ENCODE results near the gene GPR17.

The GPR17 gene

DNA sequence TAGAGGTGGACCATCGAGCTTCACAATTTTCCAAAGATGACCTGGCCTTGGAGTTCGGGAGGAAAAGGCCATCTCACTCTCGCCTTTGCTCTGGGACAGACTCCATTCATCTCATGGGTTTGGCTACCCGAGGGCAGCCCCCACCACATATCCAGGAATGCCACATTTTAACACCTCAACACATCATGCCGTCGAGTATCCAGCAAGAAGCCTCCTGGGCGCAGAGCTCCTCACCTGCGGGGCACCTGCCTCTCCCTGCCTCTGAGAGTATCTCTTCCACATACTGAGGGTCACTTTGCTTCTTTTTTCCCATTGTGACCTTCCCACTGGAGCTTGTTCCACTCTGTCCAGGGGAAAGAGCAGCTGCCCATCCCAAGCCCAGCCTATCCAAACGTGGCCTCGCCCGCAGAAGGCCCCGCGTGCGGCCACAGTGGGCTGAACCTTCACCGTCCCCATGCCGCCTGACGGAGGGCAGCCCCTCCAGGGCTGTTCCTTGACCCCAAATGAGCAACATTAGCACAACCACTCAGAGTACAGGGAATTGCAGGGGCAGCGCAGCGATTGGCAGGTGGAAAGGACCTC is 34.8 kb downstream of the GPR17 start:
- Histone ChIP-seq H3K9ac (ENCODE audit: low read length) (no peak overlapping the region), H4K91ac (ENCODE audit: low read depth, low read length) (no peak overlapping the region), H3K27me3 (ENCODE audit: insufficient read depth, low read length) (no peaks in the 10 kb centered on the region), H3K4me3 (ENCODE audit: low read depth, low read length) (no peak overlapping the region), H3K9me3 (ENCODE audit: insufficient read depth, low read depth, low read length) (peaks cover 5% of the 10 kb centered on the region), H3K23ac (ENCODE audit: low read length) (no peak overlapping the region), H2BK12ac (ENCODE audit: low read length) (no peak overlapping the region), H2AFZ (ENCODE audit: insufficient read depth, low read length, poor library complexity) (no peak overlapping the region), H3K4me1 (ENCODE audit: control insufficient read depth in 1 of 2, insufficient read depth in 2 of 2, low read length in 2 of 2) (peaks cover 0 to 3% of the 10 kb centered on the region in 2 experiments), H2AK5ac (ENCODE audit: low read length) (no peak overlapping the region), H2BK5ac (ENCODE audit: low read depth, low read length, poor library complexity) (no peak overlapping the region), H3K36me3 (ENCODE audit: control insufficient read depth in 1 of 2, insufficient read depth in 2 of 2, low read length in 2 of 2) (no peaks in the 10 kb centered on the region), H3K18ac (ENCODE audit: low read length) (no peak overlapping the region), H3K27ac (ENCODE audit: low read depth, low read length) (no peak overlapping the region), H3K79me2 (ENCODE audit: control insufficient read depth, insufficient read depth, low read length, poor library complexity) (no peaks in the 10 kb centered on the region), H3K79me1 (ENCODE audit: low read length) (no peaks in the 10 kb centered on the region), H3K14ac (ENCODE audit: low read length) (no peak overlapping the region), H3K4ac (ENCODE audit: low read depth, low read length) (no peak overlapping the region), H2BK120ac (ENCODE audit: insufficient read depth, low read length, poor library complexity) (no peak overlapping the region), H3K4me2 (ENCODE audit: low read length) (no peak overlapping the region), H4K12ac (ENCODE audit: low read depth, low read length) (no peak overlapping the region), H4K8ac (ENCODE audit: low read depth, low read length) (no peak overlapping the region)
- WGBS (ENCODE audit: extremely low coverage, insufficient coverage, insufficient read length): no CpG with 5 or more reads among the region's 19 CpGs
- no peak for DNase-seq

DNA sequence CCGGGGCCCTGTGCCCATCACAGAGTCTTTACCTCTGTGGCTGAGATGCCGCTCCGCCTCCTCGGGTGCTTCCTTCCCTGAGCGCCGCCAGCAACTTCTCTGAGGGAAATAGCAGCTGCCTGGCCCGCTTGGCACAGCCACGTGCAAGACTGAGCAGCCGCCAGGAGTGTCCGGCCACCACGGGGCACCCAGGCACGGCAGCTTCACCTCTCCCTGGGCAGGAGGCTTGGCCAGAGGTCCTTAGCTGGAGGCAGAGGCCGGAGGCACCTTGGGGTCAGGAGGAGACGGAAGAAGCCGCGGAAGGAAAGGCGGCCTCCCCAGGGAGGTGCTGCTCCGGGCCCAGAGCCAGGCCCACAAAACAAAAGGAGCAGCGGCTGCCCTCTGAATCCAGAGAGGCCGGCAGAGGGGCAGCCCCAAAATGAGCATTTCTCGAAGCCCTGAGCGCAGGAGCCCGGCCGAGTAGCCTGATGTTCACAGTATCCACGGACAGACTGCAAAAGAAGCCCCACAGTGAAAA is 35.4 kb downstream of the GPR17 start:
- peaks cover 0 to 3% of the 10 kb centered on the region in 2 experiments for H3K4me1 ChIP-seq (ENCODE audit: control insufficient read depth in 1 of 2, insufficient read depth in 2 of 2, low read length in 2 of 2)
- H2BK12ac ChIP-seq (ENCODE audit: low read length): no peak overlapping the region
- H3K4me3 ChIP-seq (ENCODE audit: low read depth, low read length): no peak overlapping the region
- H3K9ac ChIP-seq (ENCODE audit: low read length): no peak overlapping the region
- H4K91ac ChIP-seq (ENCODE audit: low read depth, low read length): no peak overlapping the region
- H3K9me3 ChIP-seq (ENCODE audit: insufficient read depth, low read depth, low read length): peaks cover 5% of the 10 kb centered on the region
- no peak for DNase-seq
- no peaks in the 10 kb centered on the region for H3K79me1 ChIP-seq (ENCODE audit: low read length)
- no peak overlapping the region for H3K23ac ChIP-seq (ENCODE audit: low read length)
- no CpG with 5 or more reads among the region's 25 CpGs for WGBS (ENCODE audit: extremely low coverage, insufficient coverage, insufficient read length)
- H2AK5ac ChIP-seq (ENCODE audit: low read length): no peak overlapping the region
- no peaks in the 10 kb centered on the region for H3K79me2 ChIP-seq (ENCODE audit: control insufficient read depth, insufficient read depth, low read length, poor library complexity)
- H2AFZ ChIP-seq (ENCODE audit: insufficient read depth, low read length, poor library complexity): no peak overlapping the region
- no peaks in the 10 kb centered on the region for H3K27me3 ChIP-seq (ENCODE audit: insufficient read depth, low read length)
- H2BK5ac ChIP-seq (ENCODE audit: low read depth, low read length, poor library complexity): no peak overlapping the region
- no peak overlapping the region for H3K4me2 ChIP-seq (ENCODE audit: low read length)
- no peak overlapping the region for H3K27ac ChIP-seq (ENCODE audit: low read depth, low read length)
- H3K36me3 ChIP-seq (ENCODE audit: control insufficient read depth in 1 of 2, insufficient read depth in 2 of 2, low read length in 2 of 2): no peaks in the 10 kb centered on the region
- H3K18ac ChIP-seq (ENCODE audit: low read length): no peak overlapping the region
- H3K4ac ChIP-seq (ENCODE audit: low read depth, low read length): no peak overlapping the region
- H4K8ac ChIP-seq (ENCODE audit: low read depth, low read length): no peak overlapping the region
- H2BK120ac ChIP-seq (ENCODE audit: insufficient read depth, low read length, poor library complexity): no peak overlapping the region
- no peak overlapping the region for H3K14ac ChIP-seq (ENCODE audit: low read length)
- no peak overlapping the region for H4K12ac ChIP-seq (ENCODE audit: low read depth, low read length)

DNA sequence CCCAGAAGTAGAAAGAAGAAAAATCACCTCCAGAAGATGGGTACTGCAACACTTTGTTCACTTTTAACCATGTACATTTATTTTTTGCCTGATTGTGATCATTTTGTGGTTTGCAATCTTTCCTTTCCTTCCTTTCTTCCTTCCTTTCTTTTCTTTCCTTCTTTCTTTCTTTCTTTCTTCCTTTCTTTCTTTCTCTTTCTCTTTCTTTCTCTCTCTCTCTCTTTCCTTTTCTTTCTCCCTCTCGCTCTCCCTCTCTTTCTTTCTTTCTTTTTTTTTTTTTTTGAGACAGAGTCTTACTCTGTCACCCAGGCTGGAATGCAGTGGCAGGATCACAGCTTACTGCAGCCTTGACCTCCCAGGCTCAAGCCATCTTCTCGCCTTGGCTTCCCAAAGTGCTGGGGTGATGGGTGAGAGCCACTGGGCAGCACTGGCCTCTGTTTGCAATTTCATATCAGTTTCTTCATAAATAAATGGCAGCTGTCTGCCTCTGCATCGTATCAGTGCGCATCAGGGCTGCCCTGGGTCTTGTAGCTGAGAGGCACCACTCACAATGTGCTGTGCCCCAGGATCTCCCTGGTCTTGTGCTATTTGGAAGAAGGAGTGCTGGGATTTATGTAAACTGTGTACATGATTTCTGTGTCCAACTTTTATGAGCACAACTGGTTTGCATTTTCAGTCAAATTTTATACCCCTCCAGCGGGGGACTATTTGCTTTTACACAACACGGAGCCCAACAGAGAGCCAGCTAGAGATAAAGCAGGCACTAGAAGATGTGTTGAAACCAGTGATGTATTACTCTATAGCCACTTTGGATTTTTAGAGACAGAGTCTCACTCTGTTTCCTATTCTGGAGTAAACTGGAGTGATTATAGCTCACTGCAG is 36.3 kb downstream of the GPR17 start:
- H4K12ac ChIP-seq (ENCODE audit: low read depth, low read length): no peak overlapping the region
- H3K27me3 ChIP-seq (ENCODE audit: insufficient read depth, low read length): no peaks in the 10 kb centered on the region
- H3K4ac ChIP-seq (ENCODE audit: low read depth, low read length): no peak overlapping the region
- no peak overlapping the region for H2BK12ac ChIP-seq (ENCODE audit: low read length)
- H2BK5ac ChIP-seq (ENCODE audit: low read depth, low read length, poor library complexity): no peak overlapping the region
- no peak overlapping the region for H2AFZ ChIP-seq (ENCODE audit: insufficient read depth, low read length, poor library complexity)
- no peaks in the 10 kb centered on the region for H3K79me1 ChIP-seq (ENCODE audit: low read length)
- no peak overlapping the region for H4K91ac ChIP-seq (ENCODE audit: low read depth, low read length)
- H3K4me2 ChIP-seq (ENCODE audit: low read length): no peak overlapping the region
- no peak overlapping the region for H3K18ac ChIP-seq (ENCODE audit: low read length)
- H4K8ac ChIP-seq (ENCODE audit: low read depth, low read length): no peak overlapping the region
- no peaks in the 10 kb centered on the region for H3K36me3 ChIP-seq (ENCODE audit: control insufficient read depth in 1 of 2, insufficient read depth in 2 of 2, low read length in 2 of 2)
- H3K27ac ChIP-seq (ENCODE audit: low read depth, low read length): no peak overlapping the region
- no peak overlapping the region for H2AK5ac ChIP-seq (ENCODE audit: low read length)
- peaks cover 5% of the 10 kb centered on the region for H3K9me3 ChIP-seq (ENCODE audit: insufficient read depth, low read depth, low read length)
- H3K23ac ChIP-seq (ENCODE audit: low read length): no peak overlapping the region
- H3K4me3 ChIP-seq (ENCODE audit: low read depth, low read length): no peak overlapping the region
- no CpG with 5 or more reads among the region's 6 CpGs for WGBS (ENCODE audit: extremely low coverage, insufficient coverage, insufficient read length)
- H3K79me2 ChIP-seq (ENCODE audit: control insufficient read depth, insufficient read depth, low read length, poor library complexity): no peaks in the 10 kb centered on the region
- no peak for DNase-seq
- H2BK120ac ChIP-seq (ENCODE audit: insufficient read depth, low read length, poor library complexity): no peak overlapping the region
- no peak overlapping the region for H3K9ac ChIP-seq (ENCODE audit: low read length)
- peaks cover 0 to 3% of the 10 kb centered on the region in 2 experiments for H3K4me1 ChIP-seq (ENCODE audit: control insufficient read depth in 1 of 2, insufficient read depth in 2 of 2, low read length in 2 of 2)
- no peak overlapping the region for H3K14ac ChIP-seq (ENCODE audit: low read length)

DNA sequence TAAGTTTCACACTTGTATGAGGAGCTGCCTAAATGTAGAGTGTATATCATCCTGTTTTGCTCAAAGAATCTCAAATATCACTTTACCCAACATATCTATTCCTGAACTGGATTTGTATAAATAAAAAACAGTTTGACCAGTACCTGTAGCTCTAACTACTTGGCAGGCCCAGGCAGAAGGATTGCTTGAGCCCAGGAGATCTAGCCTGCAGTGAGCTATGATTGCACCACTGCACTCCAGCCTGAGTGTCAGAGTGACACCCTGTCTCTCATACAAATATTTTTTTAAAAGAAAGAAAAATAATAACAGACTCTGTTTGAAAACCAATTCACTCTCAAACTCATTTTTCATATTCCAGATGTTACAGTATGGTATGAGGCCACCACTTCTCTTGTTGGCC is 37.1 kb downstream of the GPR17 start:
- Histone ChIP-seq H4K8ac (ENCODE audit: low read depth, low read length) (no peak overlapping the region), H2BK5ac (ENCODE audit: low read depth, low read length, poor library complexity) (no peak overlapping the region), H3K36me3 (ENCODE audit: control insufficient read depth in 1 of 2, insufficient read depth in 2 of 2, low read length in 2 of 2) (no peaks in the 10 kb centered on the region), H3K27me3 (ENCODE audit: insufficient read depth, low read length) (no peaks in the 10 kb centered on the region), H2AFZ (ENCODE audit: insufficient read depth, low read length, poor library complexity) (no peak overlapping the region), H3K4me2 (ENCODE audit: low read length) (no peak overlapping the region), H2AK5ac (ENCODE audit: low read length) (no peak overlapping the region), H3K79me1 (ENCODE audit: low read length) (no peaks in the 10 kb centered on the region), H3K79me2 (ENCODE audit: control insufficient read depth, insufficient read depth, low read length, poor library complexity) (no peaks in the 10 kb centered on the region), H4K91ac (ENCODE audit: low read depth, low read length) (no peak overlapping the region), H3K4me1 (ENCODE audit: control insufficient read depth in 1 of 2, insufficient read depth in 2 of 2, low read length in 2 of 2) (peaks cover 0 to 3% of the 10 kb centered on the region in 2 experiments), H3K14ac (ENCODE audit: low read length) (no peak overlapping the region), H3K23ac (ENCODE audit: low read length) (no peak overlapping the region), H2BK120ac (ENCODE audit: insufficient read depth, low read length, poor library complexity) (no peak overlapping the region), H3K9ac (ENCODE audit: low read length) (no peak overlapping the region), H2BK12ac (ENCODE audit: low read length) (no peak overlapping the region), H3K4ac (ENCODE audit: low read depth, low read length) (no peak overlapping the region), H3K9me3 (ENCODE audit: insufficient read depth, low read depth, low read length) (peaks cover 5% of the 10 kb centered on the region), H4K12ac (ENCODE audit: low read depth, low read length) (no peak overlapping the region), H3K27ac (ENCODE audit: low read depth, low read length) (no peak overlapping the region), H3K4me3 (ENCODE audit: low read depth, low read length) (no peak overlapping the region), H3K18ac (ENCODE audit: low read length) (no peak overlapping the region)
- no peak for DNase-seq

Data from trophoblast cell (in vitro differentiated cells and primary cell).